ENCODE measurements around the gene NR3C2.

- TF ChIP-seq CTCF (IDR thresholded peaks at IDR 0.05; ENCODE audit: borderline replicate concordance, extremely low read depth, low read length, poor library complexity, severe bottlenecking), result no peak
- TF ChIP-seq EZH2 (IDR thresholded peaks at IDR 0.05; ENCODE audit: borderline replicate concordance, low read depth, low read length, severe bottlenecking), result no peak
Observed at GRCh38 chr4:148263802-148264201, 178.4 kb downstream of the NR3C2 start.
